EH (cell line): ENCODE measurements around the gene TMCC1.
"Not testable (repeated sequence)": the region's sequence is repeated elsewhere in the genome, so short reads cannot be mapped to it uniquely, and the experiment has no call there.

ENCODE experiments used
- DNase-seq: peaks from one replicate; pipeline ENCODE4 v3.0.0-alpha.2; 2015; ENCODE audit warnings: low read depth

Gene TMCC1

GRCh38 chr3:129727707-129728106 is 165.8 kb downstream of the TMCC1 start:
- DNase-seq = peak; percentile 12

GRCh38 chr3:129723558-129724324 is 169.8 kb downstream of the TMCC1 start:
- DNase-seq = peak; percentile 85

- DNase-seq = no peak
Measured at GRCh38 chr3:129722527-129722926, 171.0 kb downstream of the TMCC1 start.

GRCh38 chr3:129718201-129718600 is 175.3 kb downstream of the TMCC1 start:
- DNase-seq = no peak

- no peak for DNase-seq
Measured at GRCh38 chr3:129715854-129716253, 177.7 kb downstream of the TMCC1 start.

GRCh38 chr3:129708328-129708861 is 185.1 kb downstream of the TMCC1 start:
- DNase-seq = peak; percentile 75

GRCh38 chr3:129705274-129705673 is 188.2 kb downstream of the TMCC1 start:
- DNase-seq = no peak

GRCh38 chr3:129703913-129704312 is 189.6 kb downstream of the TMCC1 start:
- peak; percentile 9 for DNase-seq

GRCh38 chr3:129702934-129703712 is 190.4 kb downstream of the TMCC1 start:
- DNase-seq = peak; percentile 51

- DNase-seq = no peak
Measured at GRCh38 chr3:129701161-129701560, 192.3 kb downstream of the TMCC1 start.

GRCh38 chr3:129699612-129700011 is 193.9 kb downstream of the TMCC1 start:
- DNase-seq = no peak

GRCh38 chr3:129699199-129699598 is 194.3 kb downstream of the TMCC1 start:
- no peak for DNase-seq

GRCh38 chr3:129697229-129697969 is 196.1 kb downstream of the TMCC1 start:
- no peak for DNase-seq

GRCh38 chr3:129696430-129696829 is 197.1 kb downstream of the TMCC1 start:
- not testable (repeated sequence) for DNase-seq

GRCh38 chr3:129695230-129695629 is 198.3 kb downstream of the TMCC1 start:
- peak; percentile 42 for DNase-seq

- no peak for DNase-seq
Measured at GRCh38 chr3:129694228-129694627, 199.3 kb downstream of the TMCC1 start.

GRCh38 chr3:129692743-129693142 is 200.8 kb downstream of the TMCC1 start:
- DNase-seq = no peak

- no peak for DNase-seq
Measured at GRCh38 chr3:129690963-129691362, 202.5 kb downstream of the TMCC1 start.

GRCh38 chr3:129690406-129690805 is 203.1 kb downstream of the TMCC1 start:
- DNase-seq = peak; percentile 69

- no peak for DNase-seq
Measured at GRCh38 chr3:129689036-129689435, 204.5 kb downstream of the TMCC1 start.

GRCh38 chr3:129688271-129688895 is 205.1 kb downstream of the TMCC1 start:
- peak; percentile 60 for DNase-seq

GRCh38 chr3:129687586-129688125 is 205.9 kb downstream of the TMCC1 start:
- no peak for DNase-seq
